Parathyroid adenoma (tissue), 2 donors: ENCODE results near the gene RESP18.

ENCODE experiments used
- H2AFZ ChIP-seq: fragments of 300-600 bp; sonication (generic); one replicate; pipeline ENCODE4 v1.7.0; 2017; ENCODE audit warnings: antibody characterized with exemption, mild to moderate bottlenecking
- H3K27ac ChIP-seq: fragments of 300-600 bp; sonication (generic); one replicate; pipeline ENCODE4 v1.7.0; 2017
- H3K27me3 ChIP-seq: fragments of 300-600 bp; sonication (generic); one replicate; pipeline ENCODE4 v1.7.0; 2017; ENCODE audit warnings: low read length; ENCODE audit not compliant: control insufficient read depth, insufficient read depth
- H3K36me3 ChIP-seq: fragments of 300-600 bp; sonication (generic); one replicate; pipeline ENCODE4 v1.7.0; 2017; ENCODE audit warnings: low read length; ENCODE audit not compliant: control insufficient read depth, insufficient read depth
- H3K4me1 ChIP-seq: fragments of 300-600 bp; sonication (generic); one replicate; pipeline ENCODE4 v1.7.0; 2017; ENCODE audit warnings: control low read depth
- H3K4me2 ChIP-seq: fragments of 300-600 bp; sonication (generic); one replicate; pipeline ENCODE4 v1.7.0; 2017; ENCODE audit warnings: low read length
- H3K4me3 ChIP-seq: fragments of 300-600 bp; sonication (generic); one replicate; pipeline ENCODE4 v1.7.0; 2017; ENCODE audit warnings: low read depth, low read length
- H3K79me2 ChIP-seq: fragments of 300-600 bp; sonication (generic); one replicate; pipeline ENCODE4 v1.7.0; 2017; ENCODE audit warnings: control low read depth
- H3K9ac ChIP-seq: fragments of 300-600 bp; sonication (generic); one replicate; pipeline ENCODE4 v1.7.0; 2017; ENCODE audit warnings: mild to moderate bottlenecking
- H3K9me3 ChIP-seq: fragments of 300-600 bp; sonication (generic); one replicate; pipeline ENCODE4 v1.7.0; 2017; ENCODE audit warnings: low read length; ENCODE audit not compliant: control insufficient read depth
- CTCF ChIP-seq: fragments of 300-600 bp; sonication (generic); IDR thresholded peaks from one replicate; pipeline ENCODE4 v1.7.0; 2017; ENCODE audit warnings: antibody characterized with exemption, mild to moderate bottlenecking
- donor health status: primary hyperparathyroidism.

The RESP18 gene

GRCh38 chr2:219279151-219279915 lies 53.2 kb downstream of the RESP18 start, which contains the start of gene DNAJB2:
Gene DNAJB2, plus strand, starts transcription at chr2:219279366. Its CDS starts 468 bp downstream, at chr2:219279834.
- TF ChIP-seq CTCF: no peak
- Histone ChIP-seq H3K79me2 (no peaks in the 10 kb centered on the region), H3K9me3 (no peaks in the 10 kb centered on the region), H3K36me3 (no peaks in the 10 kb centered on the region), H3K27me3 (no peaks in the 10 kb centered on the region), H2AFZ (peak within 1 kb of the TSS; percentile 74), H3K9ac (peak within 1 kb of the TSS; percentile 68), H3K27ac (peak within 1 kb of the TSS; percentile 82), H3K4me3 (peak within 1 kb of the TSS; percentile 72), H3K4me1 (peaks cover 20% of the 10 kb centered on the region), H3K4me2 (peak within 1 kb of the TSS; percentile 69)

- peak overlapping the region; percentile 74 for H2AFZ ChIP-seq
- H3K27me3 ChIP-seq: no peaks in the 10 kb centered on the region
- peaks cover 23% of the 10 kb centered on the region for H3K4me1 ChIP-seq
- no peak overlapping the region for H3K9ac ChIP-seq
- H3K36me3 ChIP-seq: no peaks in the 10 kb centered on the region
- no peaks in the 10 kb centered on the region for H3K79me2 ChIP-seq
- H3K4me3 ChIP-seq: peak overlapping the region; percentile 72
- peak overlapping the region; percentile 69 for H3K4me2 ChIP-seq
- no peaks in the 10 kb centered on the region for H3K9me3 ChIP-seq
- no peak for TF ChIP-seq CTCF
- peak overlapping the region; percentile 82 for H3K27ac ChIP-seq
Observed at GRCh38 chr2:219278655-219279150, 53.8 kb downstream of the RESP18 start.

- Histone ChIP-seq H3K36me3 (no peaks in the 10 kb centered on the region), H3K27me3 (no peaks in the 10 kb centered on the region), H3K4me2 (peak overlapping the region; percentile 69), H3K9me3 (no peaks in the 10 kb centered on the region), H3K79me2 (no peaks in the 10 kb centered on the region), H3K27ac (peak overlapping the region; percentile 82), H3K4me1 (peaks cover 23% of the 10 kb centered on the region), H2AFZ (peak overlapping the region; percentile 74), H3K9ac (no peak overlapping the region), H3K4me3 (peak overlapping the region; percentile 72)
- TF ChIP-seq CTCF: peak; percentile 100
Observed at GRCh38 chr2:219277703-219278654, 54.6 kb downstream of the RESP18 start.
